Prostate gland (tissue), 2 donors: Measurements from ENCODE around the gene TBL1X. TPM values are rescaled to one million over a fixed set of nuclear protein-coding genes. Genes with fewer than 3 reads are reported as not detected.

Experiments
- DNase-seq: peaks from one replicate; pipeline ENCODE4 v3.0.0-alpha.2; 2019; ENCODE audit warnings: low spot score
- H3K27ac ChIP-seq, 2 donors: fragments of 200-600 bp; sonication (generic); 2 replicates each; pipeline ENCODE4 v1.5.1; 2017 to 2019
- H3K27me3 ChIP-seq: fragments of 200-600 bp; sonication (generic); replicated peaks from 2 replicates; pipeline ENCODE4 v1.5.1; 2019; ENCODE audit not compliant: insufficient read depth
- H3K36me3 ChIP-seq, 2 donors: fragments of 200-600 bp; sonication (generic); 1 replicate in 1 of 2; 2 replicates in 1 of 2; pipeline versions ENCODE4 v1.5.1 to v1.8.1; 2017 to 2019
- H3K4me1 ChIP-seq: fragments of 200-600 bp; sonication (generic); replicated peaks from 2 replicates; pipeline ENCODE4 v1.5.1; 2019
- H3K4me3 ChIP-seq, 2 donors: fragments of 200-600 bp; sonication (generic); 2 replicates each; pipeline ENCODE4 v1.5.1; 2017 to 2019
- H3K9me3 ChIP-seq: fragments of 200-600 bp; sonication (generic); 2 replicates; pipeline ENCODE4 v1.5.1; 2017
- CTCF ChIP-seq, 4 experiments: fragments of 200-600 bp in 2 of 4; fragments of 450-650 bp in 2 of 4; sonication (generic) in 2 of 4; IDR thresholded peaks; 1 replicate in 3 of 4; 2 replicates in 1 of 4; pipeline ENCODE4 v1.5.1; 2016 to 2019; ENCODE audit warnings: antibody characterized with exemption in 4 of 4, mild to moderate bottlenecking in 2 of 4, moderate library complexity in 2 of 4
- POLR2A ChIP-seq: fragments of 450-650 bp; IDR thresholded peaks from one replicate; pipeline ENCODE4 v1.6.1; 2016; ENCODE audit warnings: antibody characterized with exemption, mild to moderate bottlenecking
- POLR2AphosphoS5 ChIP-seq: sonication (generic); formaldehyde crosslinking; IDR thresholded peaks from one replicate; pipeline ENCODE4 v1.6.1; 2017; ENCODE audit warnings: antibody characterized with exemption
- WGBS: methylation state at CpG from one replicate; pipeline ENCODE4 v1.1.5; 2018; 5-methylcytosine and 5-hydroxymethylcytosine counted together
- intact Hi-C: fragments of 100-400 bp; cut with DNase I; formaldehyde crosslinking; loops from one replicate; pipeline ENCODE4 v1.14.2; 2022
- total RNA-seq, 2 donors: library from RNA; depleted of rRNA; stranded (reverse); fragments of >200 nt; gene quantifications; one replicate each; pipeline ENCODE4 v1.1.0, GENCODE V29; 2016

TBL1X gene
- total RNA-seq, 2 donors from 2014 or later: 23.2 to 76.9 TPM

- TF ChIP-seq CTCF (IDR thresholded peaks at IDR 0.05) (no peak), POLR2A (no peak), POLR2AphosphoS5 (no peak)
- intact Hi-C loops: no loop called here
- Histone ChIP-seq H3K27me3 (no peaks in the 10 kb centered on the region), H3K4me3 (no peak overlapping the region), H3K9me3 (no peaks in the 10 kb centered on the region), H3K4me1 (no peaks in the 10 kb centered on the region), H3K36me3 (no peaks in the 10 kb centered on the region), H3K27ac (no peak overlapping the region)
- DNase-seq: no peak
- whole genome bisulfite sequencing: 92% methylated on average over 7 of the region's 7 CpGs
These were observed 292.5 kb downstream of the TBL1X start for GRCh38 chrX:9757366-9757765.

GRCh38 chrX:9758021-9758638, 293.3 kb downstream of the TBL1X start:
- no peak overlapping the region for H3K27ac ChIP-seq
- H3K27me3 ChIP-seq: no peaks in the 10 kb centered on the region
- intact Hi-C loops: no loop called here
- WGBS: 52% methylated on average over 4 of the region's 4 CpGs
- no peaks in the 10 kb centered on the region for H3K4me1 ChIP-seq
- no peak for DNase-seq
- no peaks in the 10 kb centered on the region for H3K36me3 ChIP-seq
- H3K9me3 ChIP-seq: no peaks in the 10 kb centered on the region
- H3K4me3 ChIP-seq: no peak overlapping the region
- no peak for TF ChIP-seq CTCF (IDR thresholded peaks at IDR 0.05)
- TF ChIP-seq POLR2AphosphoS5: no peak
- no peak for TF ChIP-seq POLR2A

- 76% methylated on average over 3 of the region's 8 CpGs for WGBS
- Histone ChIP-seq H3K36me3 (no peaks in the 10 kb centered on the region), H3K27ac (no peak overlapping the region), H3K4me1 (no peaks in the 10 kb centered on the region), H3K4me3 (no peak overlapping the region), H3K9me3 (no peaks in the 10 kb centered on the region), H3K27me3 (no peaks in the 10 kb centered on the region)
- intact Hi-C loops: no loop called here
- TF ChIP-seq POLR2AphosphoS5 (no peak), CTCF (IDR thresholded peaks at IDR 0.05) (no peak), POLR2A (no peak)
- DNase-seq: no peak
These were observed 294.5 kb downstream of the TBL1X start for GRCh38 chrX:9759337-9759736.

- 36% methylated on average over 20 of the region's 67 CpGs for WGBS
- H3K4me1 ChIP-seq: no peaks in the 10 kb centered on the region
- intact Hi-C loops: no loop called here
- DNase-seq: no peak
- H3K9me3 ChIP-seq: no peaks in the 10 kb centered on the region
- H3K36me3 ChIP-seq: no peaks in the 10 kb centered on the region
- no peak overlapping the region for H3K27ac ChIP-seq
- no peak overlapping the region for H3K4me3 ChIP-seq
- no peak for TF ChIP-seq POLR2A
- TF ChIP-seq CTCF (IDR thresholded peaks at IDR 0.05): no peak
- TF ChIP-seq POLR2AphosphoS5: no peak
- no peaks in the 10 kb centered on the region for H3K27me3 ChIP-seq
These were observed 300.3 kb downstream of the TBL1X start for GRCh38 chrX:9765072-9765736.

GRCh38 chrX:9765737-9766097, 300.9 kb downstream of the TBL1X start, which contains the start of gene GPR143:
GPR143 (minus strand) TSS chrX:9765847; CDS start chrX:9765817, 30 bp downstream.
- WGBS: 47% methylated on average over 9 of the region's 26 CpGs
- Histone ChIP-seq H3K4me3 (no peak within 1 kb of the TSS), H3K4me1 (no peaks in the 10 kb centered on the region), H3K27me3 (no peaks in the 10 kb centered on the region), H3K36me3 (no peaks in the 10 kb centered on the region), H3K27ac (no peak within 1 kb of the TSS), H3K9me3 (no peaks in the 10 kb centered on the region)
- intact Hi-C loops: no loop called here
- TF ChIP-seq CTCF (IDR thresholded peaks at IDR 0.05) (no peak), POLR2AphosphoS5 (no peak), POLR2A (no peak)
- DNase-seq: no peak
